ENCODE results near the gene PNPT1.
A peak's percentile ranks its signal among the peaks of the same experiment; 100 is the strongest.
"Not testable (repeated sequence)": the region's sequence is repeated elsewhere in the genome, so short reads cannot be mapped to it uniquely, and the experiment has no call there.

Gene PNPT1

DNA sequence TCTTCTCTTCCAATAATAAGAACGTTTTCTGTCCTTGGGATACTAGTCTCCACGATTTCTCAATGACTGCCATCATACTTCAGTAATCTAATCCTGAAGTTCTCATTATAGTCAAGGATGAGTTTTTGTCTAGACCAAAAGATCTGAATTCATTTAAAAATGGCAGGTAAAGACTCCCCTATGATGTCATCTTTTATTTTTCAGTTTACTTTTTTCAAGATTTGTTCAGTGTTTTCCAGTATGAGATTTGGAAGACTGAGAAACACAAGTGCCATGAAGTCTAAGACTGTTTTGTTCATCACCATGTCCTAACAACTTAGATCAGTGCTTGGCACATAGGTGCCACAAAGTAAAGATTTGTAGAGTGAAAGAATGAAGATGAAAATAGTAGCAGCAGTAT lies 40.4 kb downstream of the PNPT1 start:
- DNase-seq = no peak

- no peak for DNase-seq
Observed at GRCh38 chr2:55649211-55649610, 44.4 kb downstream of the PNPT1 start.

- DNase-seq = no peak
Observed at GRCh38 chr2:55636831-55637230, 56.8 kb downstream of the PNPT1 start.

- DNase-seq = no peak
Observed at GRCh38 chr2:55628931-55629330, 64.7 kb downstream of the PNPT1 start.

- DNase-seq = no peak
Observed at GRCh38 chr2:55627915-55628314, 65.7 kb downstream of the PNPT1 start.

GRCh38 chr2:55621802-55622201 lies 71.8 kb downstream of the PNPT1 start:
- no peak for DNase-seq

- DNase-seq = no peak
Observed at GRCh38 chr2:55620123-55620779, 73.4 kb downstream of the PNPT1 start.

DNA sequence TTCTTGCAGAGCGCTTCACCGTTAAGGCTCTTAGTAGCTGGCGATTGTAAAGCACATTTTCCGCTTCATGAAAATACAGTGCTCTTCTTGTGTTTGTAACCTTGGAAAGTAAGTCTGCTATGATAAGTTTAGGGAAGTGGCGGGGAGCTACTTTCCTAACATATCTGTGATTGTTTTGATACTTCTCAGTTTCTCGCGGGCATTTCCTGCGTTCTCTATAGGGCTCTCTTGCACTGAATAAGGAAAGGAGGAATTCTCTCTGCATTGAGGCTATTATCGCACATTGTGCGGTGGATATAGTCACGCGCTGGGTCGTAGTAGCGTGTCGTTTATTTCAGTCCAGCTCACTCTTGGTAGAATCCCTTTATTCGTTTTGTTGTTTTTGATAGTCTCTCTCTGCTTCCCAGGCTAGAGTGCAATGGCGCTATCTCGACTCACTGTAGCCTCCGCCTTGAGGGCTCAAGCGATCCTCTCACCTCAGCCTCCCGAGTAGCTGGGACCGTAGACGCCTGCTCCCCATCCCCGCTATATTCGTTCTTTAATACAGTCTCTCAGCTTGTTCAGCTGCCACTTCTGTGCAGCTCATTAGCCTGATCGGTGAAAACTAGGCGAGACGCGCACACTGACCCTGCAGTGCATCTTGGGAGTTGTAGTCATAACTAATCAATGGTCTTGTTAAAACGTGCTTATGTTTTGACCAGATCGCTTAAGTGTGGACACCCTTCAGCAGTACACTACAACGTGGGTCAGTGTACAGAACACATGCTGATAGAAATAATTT lies 75.2 kb downstream of the PNPT1 start:
- no peak for DNase-seq

- DNase-seq = no peak
Observed at GRCh38 chr2:55618025-55618274, 75.7 kb downstream of the PNPT1 start.

DNA sequence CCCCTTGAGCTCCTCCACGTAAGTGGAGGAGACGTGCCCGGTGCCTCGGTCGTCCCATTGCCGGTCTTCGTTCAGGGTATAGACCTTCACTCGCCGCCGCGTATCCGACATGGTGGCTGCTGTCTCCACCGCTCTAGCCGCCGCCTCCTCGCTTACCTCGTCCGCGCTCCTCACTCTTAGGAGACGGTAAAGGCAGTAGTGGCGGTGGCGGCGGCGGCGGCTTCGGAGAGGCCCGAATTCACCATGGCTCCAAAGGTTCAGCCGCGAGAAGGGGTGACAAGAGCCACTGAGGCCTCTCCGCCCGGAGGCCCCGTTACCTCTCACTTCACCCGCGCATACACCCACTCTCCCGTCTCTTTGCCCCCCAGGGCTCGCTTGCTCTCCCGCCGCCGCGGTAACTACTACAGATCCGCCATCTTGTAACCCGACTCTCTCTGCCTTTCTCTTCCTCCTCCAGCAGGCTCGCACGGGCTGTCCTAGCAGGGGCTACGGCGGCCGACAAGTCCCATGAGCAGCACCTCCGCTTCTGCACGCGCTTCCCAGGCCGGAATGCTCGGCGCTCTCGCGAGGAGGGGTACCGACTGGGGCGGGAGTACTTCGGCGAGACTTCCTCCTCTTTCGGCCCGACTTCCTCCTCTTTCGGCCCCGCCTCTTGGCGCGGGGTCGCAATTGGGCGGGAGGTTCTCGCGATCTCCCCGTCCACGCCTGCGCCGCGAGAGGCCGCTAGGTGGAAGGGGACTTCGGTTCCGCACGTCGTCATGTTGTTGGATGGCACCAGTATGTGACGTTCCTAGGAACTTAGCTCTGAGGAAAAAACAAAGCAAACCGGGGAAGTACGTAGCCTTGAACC lies 76.2 kb downstream of the PNPT1 start, which contains the start of gene PPP4R3B:
Gene PPP4R3B (minus strand): TSS at position 448 of the 850 bp plus-strand sequence. CDS start 337 bp downstream, at position 111.
- DNase-seq = peak; percentile 96

GRCh38 chr2:55616551-55617174 lies 77.0 kb downstream of the PNPT1 start:
- peak; percentile 14 for DNase-seq

GRCh38 chr2:55611997-55612396 lies 81.6 kb downstream of the PNPT1 start:
- no peak for DNase-seq

DNA sequence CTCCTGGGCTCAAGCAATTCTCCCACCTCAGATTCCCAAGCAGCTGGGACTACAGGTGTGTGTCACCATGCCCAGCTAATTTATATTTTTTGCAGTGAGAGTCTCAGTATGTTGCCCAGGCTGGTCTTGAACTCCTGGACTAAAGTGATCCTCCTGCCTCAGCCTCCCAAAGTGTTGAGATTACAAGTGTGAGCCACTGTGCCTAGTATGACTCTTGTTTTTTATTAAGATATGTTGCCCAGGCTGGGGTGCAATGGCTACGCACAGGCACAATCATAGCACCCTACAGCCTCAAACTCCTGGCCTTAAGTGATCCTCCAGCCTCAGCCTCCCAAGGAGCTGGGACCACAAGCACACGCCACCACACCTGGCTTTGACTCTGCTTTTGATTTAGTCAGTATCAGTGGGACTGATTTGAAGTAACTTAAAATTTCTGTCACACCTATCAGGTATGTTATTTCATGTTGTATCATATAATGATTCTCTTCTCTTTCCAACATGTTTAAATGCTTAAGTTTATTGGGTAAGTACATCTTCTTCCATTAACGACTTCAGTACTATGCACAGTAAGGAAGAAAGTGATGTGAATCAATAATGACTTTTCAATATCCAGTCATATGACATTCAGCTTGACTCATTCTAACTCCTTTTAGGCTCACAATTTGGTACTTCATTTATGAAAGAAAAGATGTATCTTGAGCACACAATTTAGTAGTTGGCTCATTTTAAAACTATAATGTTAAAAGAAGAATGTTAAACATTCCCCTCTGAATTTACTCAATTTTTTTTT lies 82.5 kb downstream of the PNPT1 start:
- no peak for DNase-seq

DNA sequence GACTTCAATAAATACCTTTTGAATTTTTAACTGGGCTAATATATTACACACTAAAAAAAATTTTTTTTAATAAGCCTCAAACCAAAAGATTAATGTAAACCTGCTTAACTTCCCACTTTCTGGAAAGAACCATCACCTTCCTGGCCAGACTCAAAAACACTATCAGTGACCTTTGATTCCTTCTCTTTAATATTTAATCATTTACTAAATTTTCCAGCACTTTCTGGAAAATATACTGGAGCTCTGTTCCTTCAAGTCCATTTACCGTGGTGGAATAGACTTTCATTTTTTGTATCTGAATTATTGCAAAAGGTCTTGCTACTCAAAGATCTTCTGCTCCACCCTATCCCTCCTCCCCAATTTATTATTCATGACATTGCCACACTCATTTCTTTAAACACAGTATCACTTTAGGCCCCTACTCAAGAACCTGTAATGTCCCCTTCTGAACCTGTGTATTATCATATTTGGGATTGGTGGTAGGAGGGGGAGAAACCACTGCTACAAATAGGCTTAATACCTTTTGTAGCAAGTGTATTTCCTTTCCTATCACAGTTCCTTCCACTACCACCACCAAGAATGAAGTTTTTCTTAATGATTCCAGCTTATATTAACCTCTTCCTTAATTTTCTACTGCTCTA lies 83.6 kb downstream of the PNPT1 start:
- no peak for DNase-seq

GRCh38 chr2:55609193-55609794 lies 84.3 kb downstream of the PNPT1 start:
- DNase-seq = no peak

DNA sequence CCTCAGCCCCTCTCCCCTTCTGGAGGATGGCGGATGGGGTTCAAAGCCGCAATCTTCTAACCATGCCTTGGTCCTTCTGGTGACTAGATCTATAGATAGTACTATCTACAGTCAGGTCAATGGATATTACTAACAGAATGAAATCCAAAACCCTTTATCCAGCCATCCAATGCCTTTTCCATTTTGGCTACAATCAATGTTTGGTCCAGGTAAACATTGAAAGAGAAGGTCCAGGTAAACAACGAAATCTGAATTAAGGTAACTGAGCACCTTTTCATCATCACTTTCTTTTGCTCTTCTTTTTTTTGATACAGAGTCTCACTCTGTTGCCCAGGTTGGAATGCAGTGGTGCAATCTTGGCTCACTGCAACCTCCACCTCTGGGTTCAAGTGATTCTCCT lies 85.9 kb downstream of the PNPT1 start:
- no peak for DNase-seq

- DNase-seq = no peak
Observed at GRCh38 chr2:55604027-55604565, 89.5 kb downstream of the PNPT1 start.

- DNase-seq = no peak
Observed at GRCh38 chr2:55601849-55602248, 91.8 kb downstream of the PNPT1 start.

- no peak for DNase-seq
Observed at GRCh38 chr2:55598056-55598795, 95.4 kb downstream of the PNPT1 start.

DNA sequence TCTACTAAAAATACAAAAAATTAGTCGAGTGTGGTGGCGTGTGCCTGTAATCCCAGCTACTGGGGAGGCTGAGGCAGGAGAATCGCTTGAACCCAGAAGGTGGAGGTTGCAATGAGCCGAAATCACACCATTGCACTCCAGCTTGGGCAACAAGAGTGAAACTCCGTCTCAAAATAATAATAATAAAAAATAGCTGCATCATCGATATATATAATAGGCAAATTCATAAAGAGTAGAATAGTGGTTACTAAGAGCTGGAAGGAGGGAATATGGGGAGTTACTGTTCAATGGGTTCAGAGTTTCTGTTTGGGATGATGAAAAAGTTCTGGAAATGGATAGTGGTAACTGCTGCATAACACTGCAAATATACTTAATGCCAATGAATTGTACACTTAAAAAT lies 96.8 kb downstream of the PNPT1 start:
- not testable (repeated sequence) for DNase-seq

DNA sequence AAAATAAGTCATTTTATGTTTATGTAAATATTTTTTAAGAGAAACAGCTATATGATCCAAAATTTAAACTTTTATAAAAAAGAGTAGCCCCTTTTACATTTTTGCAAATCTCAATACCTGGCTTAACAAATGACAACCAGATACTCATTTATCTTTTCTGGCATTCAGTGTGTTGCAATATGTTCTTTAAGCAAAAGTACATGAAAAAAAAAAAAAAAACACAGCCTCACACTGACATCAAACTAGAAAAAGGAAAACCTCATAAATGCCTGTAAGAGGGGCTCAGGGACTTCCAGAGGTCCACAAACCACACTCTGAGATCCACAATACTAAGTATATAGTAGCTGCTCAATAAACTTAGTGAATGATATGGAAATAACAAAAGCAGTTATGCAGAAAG lies 98.1 kb downstream of the PNPT1 start:
- DNase-seq = no peak

All from NCI-H2107 (cell line).